ENCODE results near the gene PRKCE. TPM values are rescaled to one million over a fixed set of nuclear protein-coding genes. Genes with fewer than 3 reads are reported as not detected.
A peak's percentile ranks its signal among the peaks of the same experiment; 100 is the strongest.

Gene PRKCE
- total RNA-seq, 1 donor from 2014 or later, result 12.0 TPM

DNA sequence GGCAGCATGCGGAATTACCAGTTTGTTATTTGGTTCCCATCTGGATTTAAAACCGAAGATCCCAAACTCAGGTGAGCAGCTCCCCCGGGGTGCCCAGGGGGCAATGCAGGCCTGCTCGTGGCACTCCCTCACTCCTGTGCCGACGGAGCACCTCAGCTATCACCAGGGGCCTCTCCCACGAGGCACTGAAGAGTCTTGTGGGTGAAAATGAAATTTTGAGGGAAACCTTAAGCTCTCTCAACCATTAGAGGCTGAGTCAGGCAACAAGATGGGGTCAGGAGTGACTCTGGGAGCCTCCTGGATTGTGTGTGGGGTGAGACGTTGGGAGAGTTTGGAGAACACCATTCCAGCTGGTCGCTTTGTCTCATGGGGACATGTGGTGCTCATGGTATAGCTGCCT is 189.0 kb downstream of the PRKCE start:
- Mint-ChIP-seq H3K27ac (ENCODE audit: unreplicated experiment) (no peak overlapping the region), H3K27me3 (ENCODE audit: low read depth) (no peaks in the 10 kb centered on the region), H3K9me3 (ENCODE audit: low read depth) (no peaks in the 10 kb centered on the region), H3K36me3 (ENCODE audit: low read depth) (peaks cover 4% of the 10 kb centered on the region), H3K4me3 (ENCODE audit: unreplicated experiment) (no peak overlapping the region), H3K4me1 (ENCODE audit: low read depth) (peaks cover 30% of the 10 kb centered on the region)
- TF ChIP-seq, protein P1, sequence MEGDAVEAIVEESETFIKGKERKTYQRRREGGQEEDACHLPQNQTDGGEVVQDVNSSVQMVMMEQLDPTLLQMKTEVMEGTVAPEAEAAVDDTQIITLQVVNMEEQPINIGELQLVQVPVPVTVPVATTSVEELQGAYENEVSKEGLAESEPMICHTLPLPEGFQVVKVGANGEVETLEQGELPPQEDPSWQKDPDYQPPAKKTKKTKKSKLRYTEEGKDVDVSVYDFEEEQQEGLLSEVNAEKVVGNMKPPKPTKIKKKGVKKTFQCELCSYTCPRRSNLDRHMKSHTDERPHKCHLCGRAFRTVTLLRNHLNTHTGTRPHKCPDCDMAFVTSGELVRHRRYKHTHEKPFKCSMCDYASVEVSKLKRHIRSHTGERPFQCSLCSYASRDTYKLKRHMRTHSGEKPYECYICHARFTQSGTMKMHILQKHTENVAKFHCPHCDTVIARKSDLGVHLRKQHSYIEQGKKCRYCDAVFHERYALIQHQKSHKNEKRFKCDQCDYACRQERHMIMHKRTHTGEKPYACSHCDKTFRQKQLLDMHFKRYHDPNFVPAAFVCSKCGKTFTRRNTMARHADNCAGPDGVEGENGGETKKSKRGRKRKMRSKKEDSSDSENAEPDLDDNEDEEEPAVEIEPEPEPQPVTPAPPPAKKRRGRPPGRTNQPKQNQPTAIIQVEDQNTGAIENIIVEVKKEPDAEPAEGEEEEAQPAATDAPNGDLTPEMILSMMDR (IDR thresholded peaks at IDR 0.05), result no peak
- DNase-seq (ENCODE audit: low spot score), result no peak

DNA sequence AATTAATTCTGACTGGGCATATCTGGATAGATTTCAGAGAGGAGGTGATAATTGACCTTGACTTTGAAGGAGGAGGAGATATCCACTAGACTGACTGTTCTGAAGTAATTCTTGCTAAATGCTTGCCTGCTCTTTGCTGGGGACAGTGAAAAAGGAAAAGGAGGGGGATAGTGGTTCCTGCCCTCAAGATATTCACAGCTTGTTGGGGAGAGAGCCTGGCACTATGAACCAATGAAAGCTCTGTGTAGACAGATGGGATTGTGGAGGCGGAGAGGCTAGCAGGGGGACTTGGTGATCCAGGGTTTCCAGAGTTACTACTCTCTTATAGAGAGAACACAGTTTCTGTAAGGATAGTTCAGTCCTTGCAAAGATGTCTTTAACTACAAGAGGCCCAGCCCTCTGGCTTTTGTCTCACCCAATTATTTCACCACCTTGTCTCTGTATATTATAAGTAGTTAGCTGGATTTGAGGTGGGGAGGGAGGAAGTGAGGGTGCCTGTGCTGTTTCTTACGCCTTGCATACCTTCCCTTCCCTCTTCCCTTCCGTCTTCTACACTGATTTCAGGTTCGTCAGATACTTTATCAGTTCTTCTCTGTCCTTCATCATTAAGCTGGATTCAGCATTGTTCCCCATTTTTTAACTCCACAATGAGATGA is 190.4 kb downstream of the PRKCE start:
- Mint-ChIP-seq H3K4me1 (ENCODE audit: low read depth) (peaks cover 36% of the 10 kb centered on the region), H3K27ac (ENCODE audit: unreplicated experiment) (no peak overlapping the region), H3K9me3 (ENCODE audit: low read depth) (no peaks in the 10 kb centered on the region), H3K4me3 (ENCODE audit: unreplicated experiment) (no peak overlapping the region), H3K36me3 (ENCODE audit: low read depth) (peaks cover 4% of the 10 kb centered on the region), H3K27me3 (ENCODE audit: low read depth) (no peaks in the 10 kb centered on the region)
- TF ChIP-seq, protein P1 (IDR thresholded peaks at IDR 0.05), result no peak
- no peak for DNase-seq (ENCODE audit: low spot score)

DNA sequence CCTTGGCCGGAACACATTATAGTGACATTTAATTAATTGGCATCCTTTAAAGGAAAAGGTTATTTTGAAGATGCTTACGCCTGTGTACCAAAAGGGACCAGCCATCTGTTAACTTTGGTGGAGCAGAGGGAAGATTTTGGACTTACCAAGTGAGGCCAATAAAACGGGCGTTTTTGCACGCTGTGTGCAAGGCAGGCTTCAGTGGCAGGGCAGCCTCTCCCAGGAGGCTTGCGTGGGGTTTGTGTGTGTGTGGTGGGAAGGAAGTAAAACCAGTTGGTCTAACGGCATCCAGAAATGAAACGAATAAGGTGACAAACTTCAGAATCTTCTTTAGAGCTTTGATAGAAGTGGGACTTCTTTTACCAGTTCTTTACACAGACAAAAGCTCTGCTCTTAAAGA is 191.7 kb downstream of the PRKCE start:
- TF ChIP-seq, protein P1 (IDR thresholded peaks at IDR 0.05), result no peak
- H3K4me3 Mint-ChIP-seq (ENCODE audit: unreplicated experiment), result peak overlapping the region; percentile 5
- H3K36me3 Mint-ChIP-seq (ENCODE audit: low read depth), result peaks cover 4% of the 10 kb centered on the region
- no peak for DNase-seq (ENCODE audit: low spot score)
- no peak overlapping the region for H3K27ac Mint-ChIP-seq (ENCODE audit: unreplicated experiment)
- no peaks in the 10 kb centered on the region for H3K27me3 Mint-ChIP-seq (ENCODE audit: low read depth)
- H3K9me3 Mint-ChIP-seq (ENCODE audit: low read depth), result no peaks in the 10 kb centered on the region
- H3K4me1 Mint-ChIP-seq (ENCODE audit: low read depth), result peaks cover 36% of the 10 kb centered on the region

DNA sequence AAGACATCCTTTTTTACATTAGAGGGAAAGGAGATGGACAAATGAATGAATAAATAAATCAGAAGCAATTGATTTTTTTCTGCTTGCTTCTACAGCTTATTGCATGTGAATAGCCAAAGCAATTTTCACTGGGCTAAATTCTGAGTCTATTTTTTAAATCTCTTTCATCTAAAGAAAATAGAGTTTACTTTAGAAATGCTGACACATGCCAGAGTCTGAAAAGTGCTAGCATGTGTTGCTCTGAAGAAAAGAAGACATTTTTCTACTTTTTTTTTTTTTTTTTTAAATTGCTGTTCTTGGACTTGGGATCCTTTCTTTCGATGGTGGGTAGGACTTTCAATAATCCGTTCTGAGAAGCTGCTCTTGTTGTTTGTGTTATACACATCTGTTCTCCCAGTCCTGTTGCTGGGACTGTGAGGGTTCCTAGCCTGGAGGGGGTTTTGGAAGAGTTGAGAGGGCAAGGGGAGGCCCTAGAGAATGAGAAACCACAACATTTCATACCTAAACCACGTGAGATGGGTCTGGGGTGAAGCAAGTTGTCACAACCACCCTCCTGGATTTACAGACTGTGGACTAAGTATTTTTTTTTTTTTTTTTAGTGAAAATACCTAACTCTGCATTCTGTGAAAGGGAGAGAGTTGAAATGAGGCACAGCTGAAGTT is 193.5 kb downstream of the PRKCE start:
- H3K4me1 Mint-ChIP-seq (ENCODE audit: low read depth), result peaks cover 36% of the 10 kb centered on the region
- no peak for DNase-seq (ENCODE audit: low spot score)
- H3K9me3 Mint-ChIP-seq (ENCODE audit: low read depth), result peaks cover under 1% of the 10 kb centered on the region
- TF ChIP-seq, protein P1 (IDR thresholded peaks at IDR 0.05), result no peak
- H3K27ac Mint-ChIP-seq (ENCODE audit: unreplicated experiment), result peak overlapping the region; percentile 37
- H3K4me3 Mint-ChIP-seq (ENCODE audit: unreplicated experiment), result no peak overlapping the region
- H3K27me3 Mint-ChIP-seq (ENCODE audit: low read depth), result no peaks in the 10 kb centered on the region
- peaks cover 4% of the 10 kb centered on the region for H3K36me3 Mint-ChIP-seq (ENCODE audit: low read depth)

DNA sequence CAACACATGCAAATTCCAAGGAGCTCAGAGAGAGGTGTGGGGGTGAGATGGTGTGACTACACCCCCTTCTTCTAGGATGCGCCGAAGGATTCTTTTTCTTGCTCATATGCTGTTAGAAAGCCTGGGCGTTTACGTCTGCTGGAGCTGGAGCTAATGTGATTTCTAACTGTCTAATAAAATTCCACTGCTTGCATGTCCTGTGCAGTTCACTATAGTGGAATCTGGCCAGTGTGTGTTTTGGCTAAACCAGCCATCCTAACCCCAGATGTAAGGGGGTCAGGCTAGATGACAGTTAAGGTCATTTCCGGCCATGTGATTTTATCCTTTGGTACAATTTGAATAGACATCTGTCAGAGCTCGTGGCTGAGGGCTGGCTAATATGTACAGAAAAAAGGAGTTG is 194.1 kb downstream of the PRKCE start:
- TF ChIP-seq, protein P1 (IDR thresholded peaks at IDR 0.05), result no peak
- Mint-ChIP-seq H3K36me3 (ENCODE audit: low read depth) (peaks cover 4% of the 10 kb centered on the region), H3K9me3 (ENCODE audit: low read depth) (peaks cover 4% of the 10 kb centered on the region), H3K4me3 (ENCODE audit: unreplicated experiment) (no peak overlapping the region), H3K4me1 (ENCODE audit: low read depth) (peaks cover 35% of the 10 kb centered on the region), H3K27ac (ENCODE audit: unreplicated experiment) (no peak overlapping the region), H3K27me3 (ENCODE audit: low read depth) (no peaks in the 10 kb centered on the region)
- DNase-seq (ENCODE audit: low spot score), result no peak
